K562 (cell line): ENCODE data around the gene C4orf50. TPM values are rescaled to one million over a fixed set of nuclear protein-coding genes. Genes with fewer than 3 reads are reported as not detected.
A peak's percentile ranks its signal among the peaks of the same experiment; 100 is the strongest.

Source experiments
- ATAC-seq: fragments of 200-7000 bp; cut with Tn5 transposase; 3 replicates; pipeline ENCODE4 v1.9.1; 2020; ENCODE audit warnings: moderate library complexity
- BruUV-seq: library from RNA; stranded (reverse); fragments of 400-500 nt; replicated peaks from 2 replicates; lab custom pipeline; 2021; lab: Mats Ljungman, UMichigan
- CTCF ChIA-PET: fragments of 300-600 bp; formaldehyde crosslinking; extraction: SDS; loops from one replicate; lab custom pipeline; 2021; ENCODE audit warnings: low intra/inter-chr PET ratio; lab: Yijun Ruan, JAX
- POLR2A ChIA-PET: fragments of 300-600, 350-650 bp; sonication (Branson Sonifier 250); formaldehyde crosslinking; extraction: SDS; loops from one replicate; lab custom pipeline; 2021; ENCODE audit warnings: antibody characterized with exemption, inconsistent platforms; lab: Yijun Ruan, JAX
- DNase-seq, 4 experiments: peaks; one replicate each; pipeline versions ENCODE4 v3.0.0 to v3.0.0-alpha.2; 2011 to 2018; ENCODE audit warnings: low spot score in 3 of 4, mixed read lengths in 3 of 4; ENCODE audit errors: extremely low read depth in 1 of 4
- FAIRE-seq: peaks from 2 replicates; lab custom pipeline; 2011; peaks lifted over from hg19 to GRCh38; lab: Jason Lieb, UNC
- H2AFZ ChIP-seq: 2 replicates; pipeline ENCODE4 v1.6.0; 2011; ENCODE audit warnings: low read depth, low read length, control low read depth, inconsistent platforms
- H3K27ac ChIP-seq: fragments of 200-600 bp; 3 replicates; pipeline ENCODE4 v1.8.0; 2011; ENCODE audit warnings: low read depth, mild to moderate bottlenecking, control low read depth, inconsistent platforms, low read length, moderate library complexity, mixed read lengths; ENCODE audit errors: extremely low read depth
- H3K27me3 ChIP-seq, 2 experiments: fragments of 300-600 bp in 1 of 2; 2 replicates in 1 of 2; 3 replicates in 1 of 2; pipeline versions ENCODE4 v1.6.0 to v1.8.0; 2011; ENCODE audit warnings: inconsistent platforms in 2 of 2, low read length in 2 of 2, mild to moderate bottlenecking in 1 of 2, mixed read lengths in 1 of 2, moderate library complexity in 1 of 2; ENCODE audit not compliant: control insufficient read depth in 2 of 2, insufficient read depth in 2 of 2
- H3K36me3 ChIP-seq: fragments of 300-600 bp; 3 replicates; pipeline ENCODE4 v1.8.0; 2011; ENCODE audit warnings: mild to moderate bottlenecking, low read length, inconsistent platforms; ENCODE audit not compliant: control insufficient read depth, insufficient read depth
- H3K4me1 ChIP-seq, 2 experiments: fragments of 200-600 bp in 1 of 2; replicated peaks in 1 of 2; 2 replicates in 1 of 2; 3 replicates in 1 of 2; pipeline versions ENCODE4 v1.5.1 to v1.8.0; 2011; ENCODE audit warnings: inconsistent platforms in 2 of 2, low read length in 2 of 2, mild to moderate bottlenecking in 1 of 2, mixed read lengths in 1 of 2, moderate library complexity in 1 of 2; ENCODE audit not compliant: control insufficient read depth in 2 of 2, insufficient read depth in 2 of 2
- H3K4me2 ChIP-seq: 2 replicates; pipeline ENCODE4 v1.6.1; 2011; ENCODE audit warnings: low read length, control low read depth, inconsistent platforms, mixed read lengths; ENCODE audit not compliant: insufficient read depth
- H3K4me3 ChIP-seq: fragments of 200-600 bp; sonication (generic), shearing (Covaris generic); 2 replicates; pipeline ENCODE4 v1.5.1; 2016; ENCODE audit warnings: control low read depth, inconsistent platforms
- H3K79me2 ChIP-seq: fragments of 200-600 bp; 3 replicates; pipeline ENCODE4 v1.8.0; 2011; ENCODE audit warnings: low read length, inconsistent platforms; ENCODE audit not compliant: control insufficient read depth, insufficient read depth
- H3K9ac ChIP-seq, 2 experiments: 2 replicates each; pipeline versions ENCODE4 v1.6.0 to v1.6.1; 2011; ENCODE audit warnings: low read depth in 2 of 2, low read length in 2 of 2, control low read depth in 1 of 2, inconsistent platforms in 1 of 2, mild to moderate bottlenecking in 1 of 2, mixed read lengths in 1 of 2; ENCODE audit not compliant: insufficient read depth in 1 of 2
- H3K9me1 ChIP-seq: one replicate; pipeline ENCODE4 v1.6.0; 2011; ENCODE audit warnings: inconsistent platforms, mild to moderate bottlenecking, low read length, moderate library complexity; ENCODE audit not compliant: control insufficient read depth, insufficient read depth
- H3K9me3 ChIP-seq: replicated peaks from 2 replicates; pipeline ENCODE4 v1.5.1; 2011; ENCODE audit warnings: low read depth, low read length, inconsistent platforms; ENCODE audit not compliant: control insufficient read depth, insufficient read depth
- H4K20me1 ChIP-seq: replicated peaks from 2 replicates; pipeline ENCODE4 v1.6.1; 2011; ENCODE audit warnings: low read length, inconsistent platforms, mixed read lengths; ENCODE audit not compliant: control insufficient read depth, insufficient read depth
- BCLAF1 ChIP-seq, 2 experiments: fragments of 450-650 bp in 1 of 2; IDR thresholded peaks; 2 replicates each; pipeline ENCODE4 v1.6.1; 2011 to 2017; ENCODE audit warnings: low read depth in 2 of 2, antibody characterized with exemption in 1 of 2, borderline replicate concordance in 1 of 2, low read length in 1 of 2, mild to moderate bottlenecking in 1 of 2, mixed read lengths in 1 of 2; ENCODE audit not compliant: control insufficient read depth in 1 of 2
- BHLHE40 ChIP-seq: IDR thresholded peaks from 2 replicates; pipeline ENCODE4 v1.6.1; 2011; ENCODE audit warnings: low read length, improper control_type of control experiment
- C11orf30 ChIP-seq: fragments of 450-650 bp; IDR thresholded peaks from 2 replicates; pipeline ENCODE4 v1.6.1; 2016; ENCODE audit warnings: low read depth, mild to moderate bottlenecking
- EHMT2 ChIP-seq: fragments of 450-650 bp; IDR thresholded peaks from 2 replicates; pipeline ENCODE4 v1.6.1; 2018; ENCODE audit warnings: antibody characterized with exemption
- HDAC1 ChIP-seq, 2 experiments: fragments of 450-650 bp; IDR thresholded peaks; 2 replicates each; pipeline ENCODE4 v1.6.1; 2016 to 2017; ENCODE audit warnings: inconsistent platforms in 1 of 2, mild to moderate bottlenecking in 1 of 2, moderate library complexity in 1 of 2
- MAFF ChIP-seq: IDR thresholded peaks from 2 replicates; pipeline ENCODE4 v1.6.1; 2012; ENCODE audit warnings: low read length, improper control_type of control experiment
- MAFG ChIP-seq: fragments of 450-650 bp; conservative IDR thresholded peaks from 2 replicates; pipeline ENCODE4 v1.6.1; 2016; ENCODE audit warnings: missing genetic modification characterization, missing compliant biosample characterization
- MECOM ChIP-seq: fragments of 250-450 bp; sonication (Bioruptor Pico); IDR thresholded peaks from 2 replicates; pipeline ENCODE4 v1.8.0; 2022; ENCODE audit warnings: inconsistent platforms
- MIER1 ChIP-seq: fragments of 450-650 bp; IDR thresholded peaks from 2 replicates; pipeline ENCODE4 v1.6.1; 2016; ENCODE audit warnings: antibody characterized with exemption, mild to moderate bottlenecking, low read depth
- SREBF2 ChIP-seq: sonication (generic); formaldehyde crosslinking; IDR thresholded peaks from 2 replicates; pipeline ENCODE4 v1.4.0; 2020; ENCODE audit warnings: mild to moderate bottlenecking, missing genetic modification reagents
- TAF9B ChIP-seq: fragments of 450-650 bp; IDR thresholded peaks from 2 replicates; pipeline ENCODE4 v1.6.1; 2018; ENCODE audit warnings: mild to moderate bottlenecking; ENCODE audit not compliant: partially characterized antibody
- ZNF316 ChIP-seq: fragments of 450-650 bp; IDR thresholded peaks from 2 replicates; pipeline ENCODE4 v1.6.1; 2016
- ZNF76 ChIP-seq: fragments of 250-450 bp; sonication (Bioruptor Pico); IDR thresholded peaks from 2 replicates; pipeline ENCODE4 v1.4.0; 2020; ENCODE audit warnings: mild to moderate bottlenecking, moderate library complexity, borderline replicate concordance
- WGBS: fragments of 100-300 bp; shearing (Covaris generic); methylation state at CpG from one replicate; pipeline ENCODE4 v1.1.6; 2016; ENCODE audit warnings: low coverage, mixed read lengths; ENCODE audit not compliant: insufficient coverage; ENCODE audit errors: missing lambda C conversion rate; 5-methylcytosine and 5-hydroxymethylcytosine counted together
- in situ Hi-C: fragments of 300-500 bp; cut with MboI; formaldehyde crosslinking; loops from 4 replicates; pipeline ENCODE4 v1.15.0; 2018; ENCODE audit warnings: inconsistent platforms, mixed read lengths
- intact Hi-C: fragments of 100-400 bp; cut with micrococcal nuclease; formaldehyde crosslinking; loops from 2 replicates; pipeline ENCODE4 v1.14.2; 2022
- polyA plus RNA-seq, 8 experiments: library from polyadenylated mRNA; depleted of rRNA in 4 of 8; stranded (reverse) in 5 of 8; unstranded in 3 of 8; fragments of >200 nt; fragmentation: Nextera tagmentation in 2 of 8; fragmentation: Illumina TruSeq in 1 of 8; extraction: Ambion mirVana in 2 of 8; extraction: Trizol in 1 of 8; gene quantifications; 2 replicates each; pipeline versions ENCODE4 v1.2.1 to v1.2.3, GENCODE V29; 2011 to 2014; ENCODE audit warnings: inconsistent platforms in 1 of 8, missing spikeins in 1 of 8
- total RNA-seq, 7 experiments: library from RNA; depleted of rRNA in 6 of 7; stranded (reverse); fragments of >200 nt in 6 of 7; fragmentation: Illumina TruSeq in 2 of 7; extraction: Trizol in 2 of 7; gene quantifications; 2 replicates each; pipeline versions ENCODE4 v1.2.1 to v1.2.3, GENCODE V29; 2011 to 2021; ENCODE audit warnings: low replicate concordance in 1 of 7

C4orf50 gene
- total and polyA plus RNA-seq, 9 of the 15 experiments (the other 6 are each of a cell fraction or from before 2014, with no cell fraction given) = not detected

- no TSS peak for BruUV-seq
- intact Hi-C loops (no loop called here), in situ Hi-C loops (no loop called here)
- no peak overlapping the region for H3K9ac ChIP-seq
- ChIA-PET CTCF (no interaction called here), POLR2A (no interaction called here)
- whole genome bisulfite sequencing = 2% methylated on average over 12 of the region's 12 CpGs
- no peaks in the 10 kb centered on the region for H3K79me2 ChIP-seq
- H3K4me3 ChIP-seq = no peak overlapping the region
- DNase-seq (no peak), ATAC-seq (no peak), FAIRE-seq (no peak)
- H3K36me3 ChIP-seq = no peaks in the 10 kb centered on the region
- TF ChIP-seq MECOM (CRISPR knock-in tag) (no peak), BHLHE40 (peak; percentile 56)
- no peak overlapping the region for H3K27ac ChIP-seq
- H3K9me3 ChIP-seq = no peaks in the 10 kb centered on the region
- H3K4me1 ChIP-seq = no peaks in the 10 kb centered on the region
- no peaks in the 10 kb centered on the region for H3K9me1 ChIP-seq
- no peak overlapping the region for H3K4me2 ChIP-seq
- peaks cover 12 to 44% of the 10 kb centered on the region in 2 experiments for H3K27me3 ChIP-seq
- H4K20me1 ChIP-seq = no peaks in the 10 kb centered on the region
- H2AFZ ChIP-seq = no peak overlapping the region
These were observed 30.3 kb upstream of the C4orf50 start for GRCh38 chr4:6048537-6048936.

- Histone ChIP-seq H3K27me3 (peaks cover 12 to 52% of the 10 kb centered on the region in 2 experiments), H3K9me3 (no peaks in the 10 kb centered on the region), H3K27ac (no peak overlapping the region), H3K4me1 (no peaks in the 10 kb centered on the region), H3K9ac (no peak overlapping the region), H3K9me1 (no peaks in the 10 kb centered on the region), H3K79me2 (no peaks in the 10 kb centered on the region), H3K4me3 (no peak overlapping the region), H3K4me2 (no peak overlapping the region), H3K36me3 (no peaks in the 10 kb centered on the region), H2AFZ (no peak overlapping the region), H4K20me1 (no peaks in the 10 kb centered on the region)
- in situ Hi-C loops = no loop called here
- ATAC-seq (no peak), FAIRE-seq (no peak), DNase-seq (no peak)
- BruUV-seq = no TSS peak
- ChIA-PET CTCF (no interaction called here), POLR2A (interaction anchor here (0.5 to 0.7 kb wide), 2 partner anchors 33 to 60 kb away, joined by 3 read pairs; no protein-coding TSS in a partner anchor)
- under 1% methylated on average over 13 of the region's 15 CpGs for WGBS
- intact Hi-C loops = no loop called here
- TF ChIP-seq HDAC1 (IDR thresholded peaks at IDR 0.05) = no peak
- peak; percentile 87 for TF ChIP-seq ZNF316
- TF ChIP-seq MIER1 = no peak
- TF ChIP-seq MAFF = peak; percentile 25; the same call in 1 of the 2 replicates
- no peak for TF ChIP-seq SREBF2 (CRISPR knock-in tag)
- no peak for TF ChIP-seq ZNF76 (CRISPR knock-in tag)
- TF ChIP-seq C11orf30 = peak; percentile 74
- TF ChIP-seq MAFG = peak; percentile 74
- no peak for TF ChIP-seq BCLAF1 (IDR thresholded peaks at IDR 0.05; ENCODE audit: borderline replicate concordance in 1 of 2, control insufficient read depth in 1 of 2, low read depth in 2 of 2, low read length in 1 of 2)
- TF ChIP-seq EHMT2 = no peak
- TF ChIP-seq TAF9B = no peak
These were observed 29.0 kb upstream of the C4orf50 start for GRCh38 chr4:6047130-6047673.
